H1 (cell line): Measurements from ENCODE around the gene PDS5A.

Experiments
- EZH2 ChIP-seq: fragments of 200-600 bp; sonication (generic); IDR thresholded peaks from 2 replicates; pipeline ENCODE4 v1.7.1; 2012; ENCODE audit warnings: low read depth, mild to moderate bottlenecking, moderate library complexity, low read length, inconsistent platforms; ENCODE audit not compliant: severe bottlenecking
- POLR2AphosphoS5 ChIP-seq: IDR thresholded peaks from 2 replicates; pipeline ENCODE4 v1.6.1; 2011; ENCODE audit warnings: low read depth, low read length
- SP1 ChIP-seq: IDR thresholded peaks from 2 replicates; pipeline ENCODE4 v1.6.1; 2011; ENCODE audit warnings: low read depth, low read length
- YY1 ChIP-seq: IDR thresholded peaks from 2 replicates; pipeline ENCODE4 v1.6.1; 2011; ENCODE audit warnings: low read depth, mild to moderate bottlenecking, low read length
- TF ChIP-seq, protein P1 (sequence below), 3 experiments: IDR thresholded peaks; 1 replicate in 2 of 3; 2 replicates in 1 of 3; pipeline versions ENCODE4 v1.5.1 to v1.6.1; 2011; ENCODE audit warnings: low read length in 3 of 3, mild to moderate bottlenecking in 3 of 3, inconsistent platforms in 2 of 3, low read depth in 1 of 3, moderate library complexity in 1 of 3; ENCODE audit not compliant: insufficient read depth in 1 of 3; ENCODE audit errors: control extremely low read depth in 1 of 3

DNA sequence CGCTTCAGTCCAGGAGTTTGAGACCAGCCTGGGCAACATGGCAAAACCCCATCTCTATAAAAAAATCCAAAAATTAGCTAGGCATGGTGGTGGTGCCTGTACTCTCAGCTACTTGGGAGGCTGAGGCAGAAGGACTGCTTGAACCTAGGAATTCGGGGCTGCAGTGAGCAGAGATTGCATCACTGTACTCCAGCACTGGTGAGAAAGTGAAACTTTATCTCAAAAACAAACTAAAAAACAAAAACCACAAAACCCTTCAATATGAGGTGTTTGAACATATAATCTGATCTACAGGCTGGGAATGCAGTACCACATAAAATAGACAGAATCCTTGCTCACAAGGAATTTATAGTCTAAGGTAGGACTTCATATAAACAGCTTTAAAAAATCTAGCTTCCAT is 103.9 kb downstream of the PDS5A start:
- no peak for TF ChIP-seq EZH2
- no peak for TF ChIP-seq POLR2AphosphoS5
- no peak for TF ChIP-seq YY1
- TF ChIP-seq, protein P1, sequence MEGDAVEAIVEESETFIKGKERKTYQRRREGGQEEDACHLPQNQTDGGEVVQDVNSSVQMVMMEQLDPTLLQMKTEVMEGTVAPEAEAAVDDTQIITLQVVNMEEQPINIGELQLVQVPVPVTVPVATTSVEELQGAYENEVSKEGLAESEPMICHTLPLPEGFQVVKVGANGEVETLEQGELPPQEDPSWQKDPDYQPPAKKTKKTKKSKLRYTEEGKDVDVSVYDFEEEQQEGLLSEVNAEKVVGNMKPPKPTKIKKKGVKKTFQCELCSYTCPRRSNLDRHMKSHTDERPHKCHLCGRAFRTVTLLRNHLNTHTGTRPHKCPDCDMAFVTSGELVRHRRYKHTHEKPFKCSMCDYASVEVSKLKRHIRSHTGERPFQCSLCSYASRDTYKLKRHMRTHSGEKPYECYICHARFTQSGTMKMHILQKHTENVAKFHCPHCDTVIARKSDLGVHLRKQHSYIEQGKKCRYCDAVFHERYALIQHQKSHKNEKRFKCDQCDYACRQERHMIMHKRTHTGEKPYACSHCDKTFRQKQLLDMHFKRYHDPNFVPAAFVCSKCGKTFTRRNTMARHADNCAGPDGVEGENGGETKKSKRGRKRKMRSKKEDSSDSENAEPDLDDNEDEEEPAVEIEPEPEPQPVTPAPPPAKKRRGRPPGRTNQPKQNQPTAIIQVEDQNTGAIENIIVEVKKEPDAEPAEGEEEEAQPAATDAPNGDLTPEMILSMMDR (IDR thresholded peaks at IDR 0.05; ENCODE audit: control extremely low read depth in 1 of 3, insufficient read depth in 1 of 3, low read depth in 1 of 3, low read length in 3 of 3) = no peak
- no peak for TF ChIP-seq SP1
